ENCODE data around the gene CXCL8.

DNA sequence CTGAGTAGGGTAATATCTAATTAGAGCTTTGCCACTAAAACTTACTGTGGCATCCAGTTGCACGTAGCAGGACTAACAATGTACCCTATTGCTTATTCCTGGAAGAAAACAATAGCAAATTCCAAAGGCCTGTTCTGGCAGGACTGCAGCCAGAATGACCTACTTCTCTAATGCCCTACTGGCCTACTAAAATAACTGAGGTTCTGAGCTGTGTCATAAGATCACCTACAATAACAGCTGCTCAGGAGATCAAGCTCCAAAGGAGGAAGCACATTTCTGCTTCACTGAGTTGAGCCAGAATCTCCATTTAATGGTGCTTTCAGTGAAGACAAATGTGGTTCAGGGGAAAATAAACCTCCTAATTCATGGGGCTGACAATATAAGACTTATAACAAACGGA is 42.2 kb upstream of the CXCL8 start:
- TF ChIP-seq, protein P1, sequence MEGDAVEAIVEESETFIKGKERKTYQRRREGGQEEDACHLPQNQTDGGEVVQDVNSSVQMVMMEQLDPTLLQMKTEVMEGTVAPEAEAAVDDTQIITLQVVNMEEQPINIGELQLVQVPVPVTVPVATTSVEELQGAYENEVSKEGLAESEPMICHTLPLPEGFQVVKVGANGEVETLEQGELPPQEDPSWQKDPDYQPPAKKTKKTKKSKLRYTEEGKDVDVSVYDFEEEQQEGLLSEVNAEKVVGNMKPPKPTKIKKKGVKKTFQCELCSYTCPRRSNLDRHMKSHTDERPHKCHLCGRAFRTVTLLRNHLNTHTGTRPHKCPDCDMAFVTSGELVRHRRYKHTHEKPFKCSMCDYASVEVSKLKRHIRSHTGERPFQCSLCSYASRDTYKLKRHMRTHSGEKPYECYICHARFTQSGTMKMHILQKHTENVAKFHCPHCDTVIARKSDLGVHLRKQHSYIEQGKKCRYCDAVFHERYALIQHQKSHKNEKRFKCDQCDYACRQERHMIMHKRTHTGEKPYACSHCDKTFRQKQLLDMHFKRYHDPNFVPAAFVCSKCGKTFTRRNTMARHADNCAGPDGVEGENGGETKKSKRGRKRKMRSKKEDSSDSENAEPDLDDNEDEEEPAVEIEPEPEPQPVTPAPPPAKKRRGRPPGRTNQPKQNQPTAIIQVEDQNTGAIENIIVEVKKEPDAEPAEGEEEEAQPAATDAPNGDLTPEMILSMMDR (IDR thresholded peaks at IDR 0.05), result no peak
- TF ChIP-seq EZH2 (IDR thresholded peaks at IDR 0.05), result no peak

Measured in neural progenitor cell (in vitro differentiated cells).